Spleen (tissue), 11 donors: Measurements from ENCODE around the gene GALR2. TPM values are rescaled to one million over a fixed set of nuclear protein-coding genes. Genes with fewer than 3 reads are reported as not detected.

Source experiments
- DNase-seq: peaks from one replicate; pipeline ENCODE4 v3.0.0-alpha.2; 2020
- H3K27ac ChIP-seq, 8 donors: fragments of 200-600 bp; sonication (generic) in 7 of 8; 1 replicate in 4 of 8; 2 replicates in 4 of 8; pipeline versions ENCODE4 v1.5.0 to v1.8.0; 2016 to 2021; ENCODE audit warnings: inconsistent platforms in 4 of 8, mild to moderate bottlenecking in 4 of 8, moderate library complexity in 1 of 8
- H3K27me3 ChIP-seq, 7 donors: fragments of 200-600 bp; sonication (generic) in 6 of 7; replicated peaks in 1 of 7; 1 replicate in 4 of 7; 2 replicates in 3 of 7; pipeline versions ENCODE4 v1.5.0 to v1.8.0; 2016 to 2021; ENCODE audit warnings: inconsistent platforms in 3 of 7, mild to moderate bottlenecking in 1 of 7
- H3K36me3 ChIP-seq, 6 donors: fragments of 200-600 bp; sonication (generic) in 5 of 6; 1 replicate in 4 of 6; 2 replicates in 2 of 6; pipeline versions ENCODE4 v1.5.0 to v1.8.0; 2016 to 2021; ENCODE audit warnings: inconsistent platforms in 2 of 6
- H3K4me1 ChIP-seq, 6 donors: fragments of 200-600 bp; sonication (generic) in 5 of 6; 1 replicate in 3 of 6; 2 replicates in 3 of 6; pipeline versions ENCODE4 v1.5.0 to v1.8.0; 2016 to 2021; ENCODE audit warnings: inconsistent platforms in 3 of 6
- H3K4me3 ChIP-seq, 8 donors: fragments of 200-600 bp; sonication (generic) in 7 of 8; 1 replicate in 4 of 8; 2 replicates in 4 of 8; pipeline versions ENCODE4 v1.5.0 to v1.8.0; 2016 to 2021; ENCODE audit warnings: inconsistent platforms in 4 of 8, mild to moderate bottlenecking in 4 of 8, moderate library complexity in 2 of 8
- H3K9me3 ChIP-seq, 8 donors: fragments of 200-600 bp; sonication (generic) in 7 of 8; 1 replicate in 4 of 8; 2 replicates in 4 of 8; pipeline versions ENCODE4 v1.5.0 to v1.8.0; 2016 to 2021; ENCODE audit warnings: inconsistent platforms in 4 of 8
- CTCF ChIP-seq, 11 experiments: fragments of 200-600 bp in 7 of 11; fragments of 450-650 bp in 4 of 11; sonication (generic) in 4 of 11; IDR thresholded peaks in 8 of 11; conservative IDR thresholded peaks in 3 of 11; 1 replicate in 7 of 11; 2 replicates in 4 of 11; pipeline versions ENCODE4 v1.4.0 to v1.8.0; 2016 to 2021; ENCODE audit warnings: antibody characterized with exemption in 11 of 11, inconsistent platforms in 4 of 11, mild to moderate bottlenecking in 1 of 11
- POLR2A ChIP-seq, 3 donors: fragments of 450-650 bp; IDR thresholded peaks; one replicate each; pipeline ENCODE4 v1.5.1; 2017; ENCODE audit warnings: antibody characterized with exemption in 3 of 3, mild to moderate bottlenecking in 1 of 3
- POLR2AphosphoS5 ChIP-seq, 3 donors: sonication (generic); formaldehyde crosslinking; IDR thresholded peaks; one replicate each; pipeline ENCODE4 v1.5.1; 2017; ENCODE audit warnings: antibody characterized with exemption in 3 of 3
- WGBS, 5 donors: extraction: QIAGEN DNeasy Blood & Tissue Kit in 3 of 5; methylation state at CpG; one replicate each; pipeline versions ENCODE4 v1.1.5 to v1.1.7; 2013 to 2018; 5-methylcytosine and 5-hydroxymethylcytosine counted together
- intact Hi-C: fragments of 100-400 bp; cut with DNase I; formaldehyde crosslinking; loops from one replicate; pipeline ENCODE4 v1.15.0; 2023; ENCODE audit warnings: low total_unique reads
- polyA plus RNA-seq, 3 donors: library from polyadenylated mRNA; stranded (reverse); fragments of 200-250 nt; gene quantifications; one replicate each; pipeline ENCODE4 v1.2.1, GENCODE V29; 2013
- total RNA-seq, 7 donors: library from RNA; depleted of rRNA in 3 of 7; stranded (reverse); fragments of >200 nt in 3 of 7; fragmentation: NEBNext Ultra II Directional in 4 of 7; extraction: Animal tissue kit (Norgen Biotek cat#: 25700) in 4 of 7; gene quantifications; one replicate each; pipeline versions ENCODE4 v1.1.0 to v1.2.1, GENCODE V29; 2016 to 2021
- donor health status: healthy with polysubstance abuse.
- donor health status: DM: no; HTN: no; CAD: no; lungs with moderate emphysema.
- donor health status: DM: no; HTN: no; CAD: no.
- donor health status: Bipolar disorder and iron deficiency.
- donor health status: healthy.
- donor health status: DM: no; HTN: no; CAD: no.
- donor health status: DM: yes; HTN: yes; CAD: no.

GALR2 gene
- total and polyA plus RNA-seq, 10 donors: 0.06 to 0.93 (median 0.38) TPM; not detected in 6

- Histone ChIP-seq H3K4me1 (peaks cover 12 to 25% (median 17%) of the 10 kb centered on the region in 6 donors), H3K36me3 (peaks cover 0 to 9% (median 0%) of the 10 kb centered on the region in 6 donors), H3K9me3 (no peaks in the 10 kb centered on the region), H3K27ac (no peak overlapping the region), H3K27me3 (peaks cover 0 to 13% (median 0%) of the 10 kb centered on the region in 7 donors), H3K4me3 (no peak overlapping the region)
- no peak for DNase-seq
- intact Hi-C loops: no loop called here
- TF ChIP-seq CTCF (IDR thresholded peaks at IDR 0.05 in 8 of 11, conservative IDR thresholded peaks at IDR 0.05 in 3 of 11) (no peak), POLR2AphosphoS5 (IDR thresholded peaks at IDR 0.05) (no peak), POLR2A (IDR thresholded peaks at IDR 0.05) (no peak)
- WGBS, 5 donors: 78 to 88% (median 86%) methylated on average over 18 to 20 of the region's 20 CpGs
These were observed 42.4 kb upstream of the GALR2 start for GRCh38 chr17:76032073-76032779.

DNA sequence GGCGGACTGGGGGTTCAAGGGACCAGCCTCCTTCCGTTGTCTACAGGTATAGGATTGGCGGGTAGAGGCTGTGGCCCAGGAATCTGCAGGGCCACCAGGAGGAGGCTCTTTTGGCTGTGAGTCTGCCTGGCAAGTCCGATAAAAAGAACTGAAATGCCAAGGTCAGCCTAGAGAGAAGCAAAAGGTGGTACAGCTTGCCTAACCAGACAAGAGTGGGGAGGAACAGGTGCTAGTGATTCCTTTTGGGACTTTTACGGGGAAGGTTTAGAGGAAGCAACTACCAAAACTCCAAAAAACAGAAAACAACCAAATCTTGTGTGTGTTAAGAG is 41.8 kb upstream of the GALR2 start:
- Histone ChIP-seq H3K4me1 (peaks cover 12 to 25% (median 17%) of the 10 kb centered on the region in 6 donors), H3K9me3 (no peaks in the 10 kb centered on the region), H3K27me3 (peaks cover 0 to 13% (median 0%) of the 10 kb centered on the region in 7 donors), H3K36me3 (peaks cover 0 to 14% (median 1%) of the 10 kb centered on the region in 6 donors), H3K4me3 (no peak overlapping the region), H3K27ac (no peak overlapping the region)
- intact Hi-C loops: no loop called here
- DNase-seq: no peak
- TF ChIP-seq CTCF (IDR thresholded peaks at IDR 0.05 in 8 of 11, conservative IDR thresholded peaks at IDR 0.05 in 3 of 11) (no peak), POLR2A (IDR thresholded peaks at IDR 0.05) (no peak), POLR2AphosphoS5 (IDR thresholded peaks at IDR 0.05) (no peak)
- 87 to 97% (median 90%) methylated on average over 5 of the region's 5 CpGs for WGBS, 5 donors

- Histone ChIP-seq H3K9me3 (no peaks in the 10 kb centered on the region), H3K27ac (no peak overlapping the region), H3K27me3 (peaks cover 0 to 13% (median 0%) of the 10 kb centered on the region in 7 donors), H3K4me1 (peaks cover 12 to 25% (median 17%) of the 10 kb centered on the region in 6 donors), H3K4me3 (no peak overlapping the region), H3K36me3 (peaks cover 0 to 18% (median 4%) of the 10 kb centered on the region in 6 donors)
- WGBS, 5 donors: 90 to 97% (median 94%) methylated on average over 6 of the region's 6 CpGs
- no peak for DNase-seq
- TF ChIP-seq CTCF (IDR thresholded peaks at IDR 0.05 in 8 of 11, conservative IDR thresholded peaks at IDR 0.05 in 3 of 11): no peak
- no peak for TF ChIP-seq POLR2AphosphoS5 (IDR thresholded peaks at IDR 0.05)
- TF ChIP-seq POLR2A (IDR thresholded peaks at IDR 0.05): no peak
- intact Hi-C loops: no loop called here
These were observed 41.4 kb upstream of the GALR2 start for GRCh38 chr17:76033139-76033538.

DNA sequence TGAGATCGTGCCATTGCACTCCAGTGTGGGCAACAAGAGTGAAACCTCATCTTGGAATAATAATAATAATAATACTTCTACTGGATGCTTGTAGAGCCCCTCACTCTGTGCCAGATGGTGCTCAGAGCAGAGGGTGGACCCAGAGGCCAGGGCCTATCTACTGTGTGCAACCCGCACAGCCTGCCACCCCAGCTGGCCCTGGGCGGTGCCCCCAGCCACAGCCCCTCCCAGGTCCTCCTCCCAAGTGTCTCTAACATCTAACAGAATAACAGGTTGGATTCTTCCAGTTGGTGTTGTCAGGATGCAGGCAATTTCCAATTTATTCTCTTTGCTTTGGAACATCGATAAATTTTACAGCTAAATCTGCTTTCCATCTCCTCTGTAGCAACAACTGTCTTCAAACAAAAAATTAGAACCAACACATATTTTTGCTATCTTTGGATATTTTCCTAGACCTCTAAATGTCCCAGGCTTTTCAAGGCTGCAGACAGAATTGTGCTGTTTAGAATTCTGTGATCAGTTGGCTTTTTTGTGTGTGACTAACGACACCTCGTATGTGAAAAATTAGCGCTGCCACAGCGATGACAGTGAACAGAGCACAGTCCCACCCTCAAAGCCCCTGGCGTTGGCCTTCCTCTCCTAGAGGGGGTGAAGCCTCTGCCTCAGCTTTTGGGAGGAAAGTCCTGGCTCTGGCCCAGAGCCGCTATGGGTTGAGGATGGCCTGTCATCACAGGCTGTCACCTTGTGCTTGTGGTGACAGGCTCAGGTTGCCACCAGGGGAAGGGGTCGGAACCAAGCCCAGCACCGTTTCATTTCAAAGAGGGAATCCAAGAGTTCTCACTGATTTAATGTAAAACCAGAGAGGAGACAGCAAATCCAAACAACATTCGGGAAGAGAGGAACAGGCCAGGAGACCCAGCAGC is 39.9 kb upstream of the GALR2 start:
- TF ChIP-seq POLR2A (IDR thresholded peaks at IDR 0.05) (no peak), CTCF (IDR thresholded peaks at IDR 0.05 in 8 of 11, conservative IDR thresholded peaks at IDR 0.05 in 3 of 11) (no peak), POLR2AphosphoS5 (IDR thresholded peaks at IDR 0.05) (no peak)
- no peak for DNase-seq

More for the DNA sequence above, 39.9 kb upstream of the GALR2 start:
- H3K4me3 ChIP-seq: no peak overlapping the region
- WGBS, 5 donors: 88 to 95% (median 93%) methylated on average over 13 of the region's 13 CpGs
- H3K9me3 ChIP-seq: no peaks in the 10 kb centered on the region
- intact Hi-C loops: no loop called here
- peaks cover 0 to 13% (median 0%) of the 10 kb centered on the region in 7 donors for H3K27me3 ChIP-seq
- H3K4me1 ChIP-seq: peaks cover 5 to 10% (median 7%) of the 10 kb centered on the region in 6 donors
- H3K36me3 ChIP-seq: peaks cover 0 to 34% (median 20%) of the 10 kb centered on the region in 6 donors
- H3K27ac ChIP-seq: no peak overlapping the region
